Retinal pigment epithelial cell (primary cell): ENCODE measurements around the gene RPS15.

Experiments
- DNase-seq: peaks from one replicate; pipeline ENCODE4 v3.0.0-alpha.2; 2010; ENCODE audit warnings: low read depth
- H3K4me3 ChIP-seq: 2 replicates; pipeline ENCODE4 v1.5.1; 2011; ENCODE audit warnings: mild to moderate bottlenecking, low read length, control low read depth, moderate library complexity
- TF ChIP-seq, protein P1 (sequence below): conservative IDR thresholded peaks from 2 replicates; pipeline ENCODE4 v1.5.1; 2011; ENCODE audit warnings: low read depth, low read length, control low read depth, inconsistent platforms

RPS15 gene

DNA sequence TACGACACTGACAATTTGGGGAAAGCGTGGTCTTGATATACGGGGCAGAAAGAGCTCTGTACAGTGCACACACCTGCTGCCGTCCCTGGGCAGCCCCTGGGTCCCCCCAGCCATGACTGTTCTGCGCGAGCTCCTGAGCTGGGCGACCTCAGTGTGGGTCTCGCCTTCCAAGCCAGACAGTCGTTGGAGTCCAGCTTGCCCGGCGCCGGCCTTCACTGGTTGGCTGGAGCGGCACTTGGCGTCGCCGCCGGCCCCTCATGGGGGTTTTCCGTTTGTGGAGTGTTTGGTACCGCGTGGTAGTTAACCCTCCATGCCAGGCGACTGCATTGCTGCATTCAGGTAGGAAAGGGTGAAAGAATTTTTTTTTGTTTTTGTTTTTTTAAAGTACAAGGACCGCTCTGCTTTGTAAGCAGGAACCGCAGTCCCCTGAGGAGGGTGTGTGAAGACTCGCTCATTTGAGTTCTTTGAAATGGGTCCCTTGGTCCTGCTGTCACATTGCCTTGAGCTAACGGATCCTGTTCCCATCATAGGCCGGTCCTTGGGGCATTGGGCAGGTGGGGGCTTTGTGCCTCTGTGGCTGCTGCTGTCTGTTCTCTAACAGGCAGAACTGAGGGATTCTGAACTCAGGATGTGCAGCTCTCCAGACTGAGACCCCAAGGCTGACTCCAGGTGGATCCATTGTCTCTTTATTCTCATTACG lies 10.8 kb upstream of the RPS15 start:
- DNase-seq, result no peak
- TF ChIP-seq, protein P1, sequence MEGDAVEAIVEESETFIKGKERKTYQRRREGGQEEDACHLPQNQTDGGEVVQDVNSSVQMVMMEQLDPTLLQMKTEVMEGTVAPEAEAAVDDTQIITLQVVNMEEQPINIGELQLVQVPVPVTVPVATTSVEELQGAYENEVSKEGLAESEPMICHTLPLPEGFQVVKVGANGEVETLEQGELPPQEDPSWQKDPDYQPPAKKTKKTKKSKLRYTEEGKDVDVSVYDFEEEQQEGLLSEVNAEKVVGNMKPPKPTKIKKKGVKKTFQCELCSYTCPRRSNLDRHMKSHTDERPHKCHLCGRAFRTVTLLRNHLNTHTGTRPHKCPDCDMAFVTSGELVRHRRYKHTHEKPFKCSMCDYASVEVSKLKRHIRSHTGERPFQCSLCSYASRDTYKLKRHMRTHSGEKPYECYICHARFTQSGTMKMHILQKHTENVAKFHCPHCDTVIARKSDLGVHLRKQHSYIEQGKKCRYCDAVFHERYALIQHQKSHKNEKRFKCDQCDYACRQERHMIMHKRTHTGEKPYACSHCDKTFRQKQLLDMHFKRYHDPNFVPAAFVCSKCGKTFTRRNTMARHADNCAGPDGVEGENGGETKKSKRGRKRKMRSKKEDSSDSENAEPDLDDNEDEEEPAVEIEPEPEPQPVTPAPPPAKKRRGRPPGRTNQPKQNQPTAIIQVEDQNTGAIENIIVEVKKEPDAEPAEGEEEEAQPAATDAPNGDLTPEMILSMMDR, result no peak
- H3K4me3 ChIP-seq, result no peak overlapping the region

DNA sequence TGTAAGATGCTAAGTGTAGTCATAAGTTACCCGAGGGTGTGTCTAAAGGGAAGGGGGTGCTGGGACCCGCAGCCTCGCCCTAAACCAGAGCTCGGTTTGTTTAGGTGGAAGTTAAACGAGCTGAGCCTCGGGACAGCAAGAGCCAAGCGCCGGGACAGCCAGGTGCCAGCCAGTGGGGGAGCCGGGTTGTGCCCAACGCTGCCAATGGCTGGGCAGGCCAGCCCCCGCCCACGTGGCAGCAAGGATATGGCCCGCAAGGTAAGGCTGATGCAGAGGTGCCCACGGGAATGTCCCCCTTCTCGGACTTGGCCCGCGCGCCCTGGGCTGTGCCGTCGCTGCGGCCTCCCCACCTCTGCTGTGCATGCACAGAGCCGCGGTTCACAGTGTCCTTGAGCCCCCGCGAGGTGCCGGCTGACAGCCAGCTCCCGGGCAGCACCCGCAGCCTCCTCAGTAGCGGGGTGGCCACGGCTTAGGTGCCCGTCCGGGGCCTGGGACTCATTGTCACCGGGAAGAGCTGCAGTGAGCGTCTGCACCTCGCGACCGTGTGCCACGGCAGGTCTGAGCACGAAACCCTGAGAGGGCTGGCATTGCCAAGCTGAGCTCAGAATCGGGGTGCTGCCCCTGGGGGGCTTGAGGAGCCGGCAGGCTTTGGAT lies 9.3 kb upstream of the RPS15 start:
- DNase-seq, result no peak
- no peak overlapping the region for H3K4me3 ChIP-seq
- TF ChIP-seq, protein P1, result no peak

DNA sequence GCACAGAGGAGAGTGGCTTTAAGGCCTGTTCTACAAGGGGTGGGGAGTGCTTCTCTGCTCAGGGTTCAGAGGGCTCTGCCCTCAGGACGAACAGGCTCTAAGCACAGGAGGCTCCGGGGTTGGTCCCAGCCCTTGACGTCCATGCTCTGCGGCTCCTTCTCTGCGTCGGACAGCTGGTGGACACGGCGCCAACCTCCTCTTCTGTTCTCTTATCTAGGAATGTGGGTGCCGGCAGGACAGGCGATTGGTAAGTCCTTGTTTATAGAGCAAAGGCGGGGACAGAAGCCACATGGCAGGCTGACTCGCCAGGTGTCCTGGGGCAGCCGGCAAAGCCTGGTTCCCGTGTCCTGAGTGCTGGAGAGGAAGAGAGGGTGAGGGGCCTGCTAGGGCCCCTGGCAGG lies 8.4 kb upstream of the RPS15 start:
- DNase-seq, result no peak
- no peak overlapping the region for H3K4me3 ChIP-seq
- TF ChIP-seq, protein P1, result no peak

DNA sequence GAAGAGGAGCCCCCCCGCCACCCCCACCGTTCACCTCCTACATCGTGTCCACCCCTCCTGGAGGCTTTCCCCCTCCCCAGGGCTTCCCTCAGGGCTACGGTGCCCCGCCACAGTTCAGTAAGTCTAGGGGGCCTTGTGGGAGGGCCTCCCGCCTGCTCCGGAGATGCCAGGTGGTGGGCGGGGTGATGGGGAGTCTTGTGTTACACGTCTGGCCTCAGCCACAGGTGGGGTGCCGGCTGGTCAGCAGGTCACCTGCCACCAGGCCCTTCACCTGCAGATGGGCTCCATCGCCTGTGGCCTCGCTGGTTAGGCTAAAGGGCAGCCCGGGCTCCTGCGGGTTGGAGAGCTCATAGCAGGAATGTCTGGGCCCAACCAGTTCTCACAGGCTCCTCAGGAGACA lies 8.0 kb upstream of the RPS15 start:
- H3K4me3 ChIP-seq, result no peak overlapping the region
- TF ChIP-seq, protein P1, result no peak
- no peak for DNase-seq

DNA sequence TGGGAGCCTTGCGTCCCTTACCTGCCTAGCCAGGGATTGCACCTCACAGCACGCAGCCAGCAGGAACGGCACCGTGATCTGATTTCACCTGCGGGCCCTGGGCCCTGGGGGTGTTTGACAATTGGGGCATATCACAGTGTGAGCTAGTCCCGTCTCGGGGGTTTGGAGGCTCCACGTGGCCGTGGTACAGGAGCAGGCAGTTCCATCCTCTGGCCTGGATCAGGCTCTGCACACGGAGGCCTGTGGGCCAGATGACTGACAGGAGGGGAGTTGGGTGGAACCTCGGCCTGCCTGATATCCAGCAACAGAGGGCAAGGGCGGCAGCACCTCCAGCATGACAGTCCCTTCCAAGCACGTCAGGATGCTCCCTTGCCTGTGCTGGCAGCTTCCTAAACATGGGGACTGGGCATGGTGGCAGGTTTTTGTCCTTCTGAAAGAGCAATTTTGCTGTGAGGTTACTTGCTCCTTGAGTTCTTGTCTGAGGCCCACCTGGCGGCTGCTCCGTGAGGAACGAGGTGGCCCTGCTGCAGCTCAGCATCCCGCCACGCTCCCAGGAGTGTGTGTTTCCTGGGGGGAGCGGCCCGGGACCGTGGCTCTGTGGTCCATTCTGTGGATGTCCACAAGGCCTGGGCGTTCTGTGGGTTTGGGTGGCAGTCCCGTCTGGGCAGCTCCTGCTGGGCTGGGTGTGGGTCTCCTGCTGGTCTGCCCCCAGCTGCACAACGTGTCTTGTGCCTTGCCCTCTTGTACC lies 6.3 kb upstream of the RPS15 start:
- TF ChIP-seq, protein P1, result no peak
- H3K4me3 ChIP-seq, result no peak overlapping the region

DNA sequence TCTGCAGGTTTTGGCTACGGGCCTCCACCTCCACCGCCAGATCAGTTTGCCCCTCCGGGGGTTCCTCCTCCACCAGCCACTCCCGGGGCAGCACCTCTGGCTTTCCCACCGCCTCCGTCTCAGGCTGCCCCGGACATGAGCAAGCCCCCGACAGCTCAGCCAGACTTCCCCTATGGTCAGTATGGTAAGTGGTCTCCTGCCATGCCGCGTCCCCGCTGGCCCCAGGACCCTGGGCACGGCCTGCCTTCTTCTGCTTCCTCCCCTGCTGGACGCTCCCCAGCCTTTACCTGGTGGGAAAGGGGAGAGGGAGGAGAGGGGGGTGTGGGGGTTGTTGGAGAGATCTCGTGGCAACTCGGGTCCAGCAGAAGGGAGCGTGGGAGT lies 5.7 kb upstream of the RPS15 start:
- H3K4me3 ChIP-seq, result no peak overlapping the region
- TF ChIP-seq, protein P1, result no peak
- DNase-seq, result no peak

More for the DNA sequence above, 6.3 kb upstream of the RPS15 start:
- DNase-seq, result no peak
